Ramos (cell line): ENCODE results near the gene RNU2-63P.
"Not testable (repeated sequence)": the region's sequence is repeated elsewhere in the genome, so short reads cannot be mapped to it uniquely, and the experiment has no call there.

Source experiments
- in situ Hi-C: fragments of 300-500 bp; cut with MboI; formaldehyde crosslinking; loops from one replicate; pipeline ENCODE4 v1.14.3; 2022; ENCODE audit warnings: low sequenced_read_pairs; ENCODE audit not compliant: unreplicated experiment

Gene RNU2-63P

GRCh38 chr2:87994304-87994850 lies 22.0 kb downstream of the RNU2-63P start:
- in situ Hi-C loops: not testable (repeated sequence)

- in situ Hi-C loops: not testable (repeated sequence)
These were observed 23.8 kb downstream of the RNU2-63P start for GRCh38 chr2:87992569-87992968.

DNA sequence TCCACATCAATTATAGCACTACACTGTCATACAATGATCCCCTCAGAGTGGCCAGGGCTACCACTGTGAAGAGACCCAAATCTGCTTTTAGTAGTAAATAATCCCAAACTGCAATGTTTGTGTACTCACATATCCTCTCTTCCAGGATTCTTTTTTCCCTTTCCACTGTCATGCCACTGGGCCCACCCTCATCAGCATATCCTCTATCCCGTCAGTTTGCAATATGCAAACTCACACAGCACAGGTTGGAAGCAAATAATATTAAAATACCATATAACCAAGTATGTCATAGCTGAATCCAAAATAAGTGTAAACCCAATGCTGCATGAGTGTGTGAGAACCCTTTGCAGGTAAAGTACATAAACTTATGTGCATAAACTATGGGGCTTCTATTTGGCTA lies 28.9 kb downstream of the RNU2-63P start:
- in situ Hi-C loops: not testable (repeated sequence)

DNA sequence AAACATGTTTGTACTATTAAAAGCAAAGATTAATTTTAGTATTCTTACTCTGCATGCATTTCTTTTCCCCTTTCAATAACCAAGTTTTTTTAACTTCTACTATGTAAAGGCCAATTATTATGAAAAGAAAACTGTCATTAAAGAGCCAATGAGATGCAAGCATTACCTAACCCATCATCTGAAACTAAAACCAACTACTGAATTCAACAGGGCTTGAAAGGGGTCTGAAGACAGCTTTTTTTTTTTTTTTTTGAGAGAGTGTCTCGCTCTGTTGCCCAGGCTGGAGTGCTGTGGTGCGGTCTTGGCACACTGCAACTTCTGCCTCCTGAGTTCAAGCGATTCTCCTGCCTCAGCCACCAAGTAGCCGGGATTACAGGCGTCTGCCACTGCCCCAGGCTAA lies 30.4 kb downstream of the RNU2-63P start:
- in situ Hi-C loops: not testable (repeated sequence)

- in situ Hi-C loops: not testable (repeated sequence)
These were observed 35.2 kb downstream of the RNU2-63P start for GRCh38 chr2:87981182-87981581.

- in situ Hi-C loops: not testable (repeated sequence)
These were observed 44.0 kb downstream of the RNU2-63P start for GRCh38 chr2:87972385-87972784.
